ENCODE measurements around the gene KLHL13.
"Not testable (repeated sequence)": the region's sequence is repeated elsewhere in the genome, so short reads cannot be mapped to it uniquely, and the experiment has no call there.

DNA sequence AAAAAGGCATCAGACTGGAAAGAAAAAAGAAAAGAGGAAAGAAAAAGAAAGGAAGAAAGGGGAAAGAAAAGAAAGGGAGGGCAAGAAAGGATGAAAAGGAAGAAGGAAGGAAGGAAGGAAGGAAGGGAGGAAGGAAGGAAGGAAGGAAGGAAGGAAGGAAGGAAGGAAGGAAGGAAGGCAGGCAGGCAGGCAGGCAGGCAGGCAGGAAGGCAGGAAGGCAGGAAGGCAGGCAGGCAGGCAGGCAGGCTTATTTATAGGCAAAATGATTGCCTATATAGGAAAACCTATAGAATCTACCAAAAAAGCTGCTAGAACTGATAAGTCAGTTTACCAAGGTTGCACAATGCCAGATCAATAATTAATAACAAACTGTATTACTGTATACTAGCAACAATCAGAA, 186.5 kb downstream of the KLHL13 start:
- TF ChIP-seq, protein P1, sequence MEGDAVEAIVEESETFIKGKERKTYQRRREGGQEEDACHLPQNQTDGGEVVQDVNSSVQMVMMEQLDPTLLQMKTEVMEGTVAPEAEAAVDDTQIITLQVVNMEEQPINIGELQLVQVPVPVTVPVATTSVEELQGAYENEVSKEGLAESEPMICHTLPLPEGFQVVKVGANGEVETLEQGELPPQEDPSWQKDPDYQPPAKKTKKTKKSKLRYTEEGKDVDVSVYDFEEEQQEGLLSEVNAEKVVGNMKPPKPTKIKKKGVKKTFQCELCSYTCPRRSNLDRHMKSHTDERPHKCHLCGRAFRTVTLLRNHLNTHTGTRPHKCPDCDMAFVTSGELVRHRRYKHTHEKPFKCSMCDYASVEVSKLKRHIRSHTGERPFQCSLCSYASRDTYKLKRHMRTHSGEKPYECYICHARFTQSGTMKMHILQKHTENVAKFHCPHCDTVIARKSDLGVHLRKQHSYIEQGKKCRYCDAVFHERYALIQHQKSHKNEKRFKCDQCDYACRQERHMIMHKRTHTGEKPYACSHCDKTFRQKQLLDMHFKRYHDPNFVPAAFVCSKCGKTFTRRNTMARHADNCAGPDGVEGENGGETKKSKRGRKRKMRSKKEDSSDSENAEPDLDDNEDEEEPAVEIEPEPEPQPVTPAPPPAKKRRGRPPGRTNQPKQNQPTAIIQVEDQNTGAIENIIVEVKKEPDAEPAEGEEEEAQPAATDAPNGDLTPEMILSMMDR (IDR thresholded peaks at IDR 0.05; ENCODE audit: low read length) = not testable (repeated sequence)
- not testable (repeated sequence) for TF ChIP-seq EZH2 (IDR thresholded peaks at IDR 0.05; ENCODE audit: borderline replicate concordance, low read length)

All from OCI-LY1 (cell line).